ENCODE measurements around the gene GAMT. TPM values are rescaled to one million over a fixed set of nuclear protein-coding genes. Genes with fewer than 3 reads are reported as not detected.
A peak's percentile ranks its signal among the peaks of the same experiment; 100 is the strongest.

The GAMT gene
- total RNA-seq, 4 donors from 2014 or later = 27.8 to 40.3 (median 34.0) TPM

- no peaks in the 10 kb centered on the region for H3K4me1 ChIP-seq
- H3K27me3 ChIP-seq = no peaks in the 10 kb centered on the region
- H3K36me3 ChIP-seq = peaks cover 80% of the 10 kb centered on the region
- no peak for TF ChIP-seq POLR2AphosphoS5 (IDR thresholded peaks at IDR 0.05)
- no peak for TF ChIP-seq CTCF (IDR thresholded peaks at IDR 0.05)
- no peak for TF ChIP-seq EP300 (IDR thresholded peaks at IDR 0.05)
- TF ChIP-seq POLR2A (IDR thresholded peaks at IDR 0.05) = no peak
- peak in 1 of 2 donors; percentile 56 for DNase-seq (ENCODE audit: low spot score in 2 of 2)
- H3K27ac ChIP-seq = no peak overlapping the region
- H3K4me3 ChIP-seq = no peak overlapping the region
- H3K9me3 ChIP-seq = no peaks in the 10 kb centered on the region
- WGBS = 94% methylated on average over 19 of the region's 52 CpGs
Measured at GRCh38 chr19:1370579-1371361, 30.6 kb downstream of the GAMT start.

- no peaks in the 10 kb centered on the region for H3K9me3 ChIP-seq
- DNase-seq (ENCODE audit: low spot score in 2 of 2) = peak in 1 of 2 donors; percentile 59
- 92% methylated on average over 4 of the region's 18 CpGs for WGBS
- no peak overlapping the region for H3K4me3 ChIP-seq
- no peak overlapping the region for H3K27ac ChIP-seq
- H3K36me3 ChIP-seq = peaks cover 78% of the 10 kb centered on the region
- TF ChIP-seq POLR2AphosphoS5 (IDR thresholded peaks at IDR 0.05) (no peak), POLR2A (IDR thresholded peaks at IDR 0.05) (no peak), CTCF (IDR thresholded peaks at IDR 0.05) (no peak), EP300 (IDR thresholded peaks at IDR 0.05) (no peak)
- H3K27me3 ChIP-seq = no peaks in the 10 kb centered on the region
- H3K4me1 ChIP-seq = no peaks in the 10 kb centered on the region
Measured at GRCh38 chr19:1369214-1369805, 32.0 kb downstream of the GAMT start.

GRCh38 chr19:1366899-1367870 is 34.2 kb downstream of the GAMT start:
- DNase-seq (ENCODE audit: low spot score in 2 of 2) = no peak
- WGBS = 87% methylated on average over 35 of the region's 35 CpGs
- no peaks in the 10 kb centered on the region for H3K27me3 ChIP-seq
- no peak overlapping the region for H3K27ac ChIP-seq
- no peak overlapping the region for H3K4me3 ChIP-seq
- peaks cover 76% of the 10 kb centered on the region for H3K36me3 ChIP-seq
- no peaks in the 10 kb centered on the region for H3K9me3 ChIP-seq
- TF ChIP-seq CTCF (IDR thresholded peaks at IDR 0.05) (no peak), EP300 (IDR thresholded peaks at IDR 0.05) (no peak), POLR2AphosphoS5 (IDR thresholded peaks at IDR 0.05) (no peak), POLR2A (IDR thresholded peaks at IDR 0.05) (no peak)
- peaks cover 2% of the 10 kb centered on the region for H3K4me1 ChIP-seq

GRCh38 chr19:1366296-1366695 is 35.0 kb downstream of the GAMT start:
- H3K4me3 ChIP-seq = no peak overlapping the region
- TF ChIP-seq CTCF (IDR thresholded peaks at IDR 0.05) (no peak), POLR2A (IDR thresholded peaks at IDR 0.05) (no peak), POLR2AphosphoS5 (IDR thresholded peaks at IDR 0.05) (no peak), EP300 (IDR thresholded peaks at IDR 0.05) (no peak)
- DNase-seq (ENCODE audit: low spot score in 2 of 2) = no peak
- no peaks in the 10 kb centered on the region for H3K9me3 ChIP-seq
- no peaks in the 10 kb centered on the region for H3K27me3 ChIP-seq
- H3K36me3 ChIP-seq = peaks cover 70% of the 10 kb centered on the region
- H3K27ac ChIP-seq = no peak overlapping the region
- peaks cover 11% of the 10 kb centered on the region for H3K4me1 ChIP-seq
- 92% methylated on average over 10 of the region's 10 CpGs for WGBS
